ENCODE measurements around the gene PDE10A.

DNA sequence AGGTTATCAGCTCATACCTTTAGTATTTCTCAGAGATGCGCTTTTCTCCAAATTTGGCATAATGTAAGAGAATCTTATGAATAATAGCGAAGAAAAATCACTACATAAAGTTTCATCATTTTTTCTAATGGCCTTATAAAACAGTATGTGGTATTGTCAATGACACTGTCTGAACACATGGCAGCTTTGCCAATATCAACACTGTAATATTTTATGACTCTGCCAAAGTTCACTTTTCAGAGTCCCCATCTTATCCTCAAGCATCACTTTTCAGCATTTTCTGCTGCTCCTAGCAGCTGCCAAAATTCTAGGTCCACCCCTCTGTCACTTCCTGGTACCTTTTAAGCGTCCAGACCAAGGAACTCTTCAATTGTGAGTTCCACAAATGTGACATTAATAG is 182.1 kb downstream of the PDE10A start:
- no peak for TF ChIP-seq RAD21 (CRISPR knock-in tag; IDR thresholded peaks at IDR 0.05)
- TF ChIP-seq FOXK1 (CRISPR knock-in tag; IDR thresholded peaks at IDR 0.05; ENCODE audit: borderline replicate concordance, low read depth): no peak
- no peak for TF ChIP-seq TCF12 (IDR thresholded peaks at IDR 0.05)
- no peak for TF ChIP-seq TCF12 (CRISPR knock-in tag; IDR thresholded peaks at IDR 0.05)
- no peak for TF ChIP-seq ZNF569 (CRISPR knock-in tag; IDR thresholded peaks at IDR 0.05; ENCODE audit: borderline replicate concordance)
- TF ChIP-seq, protein P1, sequence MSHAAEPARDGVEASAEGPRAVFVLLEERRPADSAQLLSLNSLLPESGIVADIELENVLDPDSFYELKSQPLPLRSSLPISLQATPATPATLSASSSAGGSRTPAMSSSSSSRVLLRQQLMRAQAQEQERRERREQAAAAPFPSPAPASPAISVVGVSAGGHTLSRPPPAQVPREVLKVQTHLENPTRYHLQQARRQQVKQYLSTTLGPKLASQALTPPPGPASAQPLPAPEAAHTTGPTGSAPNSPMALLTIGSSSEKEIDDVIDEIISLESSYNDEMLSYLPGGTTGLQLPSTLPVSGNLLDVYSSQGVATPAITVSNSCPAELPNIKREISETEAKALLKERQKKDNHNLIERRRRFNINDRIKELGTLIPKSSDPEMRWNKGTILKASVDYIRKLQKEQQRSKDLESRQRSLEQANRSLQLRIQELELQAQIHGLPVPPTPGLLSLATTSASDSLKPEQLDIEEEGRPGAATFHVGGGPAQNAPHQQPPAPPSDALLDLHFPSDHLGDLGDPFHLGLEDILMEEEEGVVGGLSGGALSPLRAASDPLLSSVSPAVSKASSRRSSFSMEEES (CRISPR knock-in tag; IDR thresholded peaks at IDR 0.05): no peak

All from HepG2 (cell line).